HG02840 (cell line): ENCODE results near the gene NUP214.

Experiments
- ATAC-seq: cut with Tn5 transposase; IDR thresholded peaks from one replicate; pipeline ENCODE4 v1.9.1; 2021; ENCODE audit warnings: mild to moderate bottlenecking, moderate library complexity, moderate number of reproducible peaks; ENCODE audit not compliant: unreplicated experiment, low FRiP score

NUP214 gene

DNA sequence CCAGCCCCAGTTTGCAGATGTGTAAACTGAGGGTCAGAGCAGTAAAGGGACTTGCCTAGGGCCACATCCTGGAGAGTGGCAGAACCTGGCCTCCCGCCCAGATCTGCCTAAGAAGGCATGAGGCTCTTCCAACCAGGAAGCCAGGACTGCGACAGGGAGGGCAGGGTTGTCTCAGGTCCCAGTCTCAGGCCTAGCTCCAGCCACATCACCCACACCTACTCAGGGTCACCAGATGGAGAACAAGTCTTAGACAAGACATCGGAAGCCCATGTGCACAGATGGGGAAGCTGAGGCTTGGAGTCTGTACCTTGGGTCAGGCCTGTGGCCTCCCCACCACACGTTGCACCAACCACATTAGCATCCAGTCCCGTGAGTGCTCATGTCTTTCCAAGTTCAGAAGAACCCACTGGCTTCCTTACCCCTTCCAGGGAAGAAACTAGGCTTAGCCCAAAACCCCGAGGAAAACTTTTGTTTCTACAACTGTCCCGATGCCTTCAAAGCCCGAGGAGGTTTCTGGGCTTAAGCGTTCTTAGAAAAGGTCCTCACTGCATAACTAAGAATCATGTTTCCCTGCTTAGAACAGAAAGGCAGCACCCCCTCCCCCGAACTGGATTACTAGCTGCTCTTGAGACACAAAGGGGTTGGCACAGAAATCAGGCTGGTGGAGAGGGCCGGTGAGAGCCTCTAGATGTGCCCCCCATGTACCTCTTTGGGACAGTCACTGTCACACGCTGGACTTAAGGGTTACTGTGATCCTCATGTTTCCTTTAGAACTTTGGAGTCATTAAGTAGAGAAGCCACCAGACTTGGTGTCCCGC, 148.7 kb downstream of the NUP214 start:
- no peak for ATAC-seq

DNA sequence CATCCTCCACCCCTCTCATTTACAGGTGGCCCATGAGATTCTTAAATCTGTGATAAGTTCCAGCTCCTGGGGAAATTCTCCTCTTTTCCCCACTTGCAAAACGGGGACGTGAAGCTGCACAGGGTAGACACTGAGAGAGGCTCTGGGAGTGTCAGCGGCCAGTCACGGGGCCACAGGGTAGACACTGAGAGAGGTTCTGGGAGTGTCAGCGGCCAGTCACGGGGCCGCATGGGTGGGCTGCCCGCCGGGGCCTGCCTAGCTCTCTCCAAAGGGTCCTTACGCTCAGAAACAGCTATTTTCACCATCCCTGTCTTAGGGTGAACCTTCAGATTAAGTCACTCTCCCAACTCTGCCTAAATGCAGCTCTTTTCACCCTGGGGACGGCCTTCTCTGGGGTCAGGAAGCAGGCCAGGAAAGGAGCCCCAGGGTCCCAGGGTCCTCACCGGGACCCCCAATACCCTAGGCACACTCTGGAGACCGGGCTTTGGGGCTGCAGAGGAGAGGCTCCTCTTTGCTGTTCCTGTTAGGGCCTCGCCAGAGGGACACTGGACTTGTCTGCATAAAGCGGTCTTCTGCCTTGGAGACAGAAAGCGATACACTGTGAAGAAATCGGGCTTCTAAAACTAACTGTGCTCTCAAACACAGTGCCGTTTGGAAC, 149.4 kb downstream of the NUP214 start:
- ATAC-seq, result no peak

DNA sequence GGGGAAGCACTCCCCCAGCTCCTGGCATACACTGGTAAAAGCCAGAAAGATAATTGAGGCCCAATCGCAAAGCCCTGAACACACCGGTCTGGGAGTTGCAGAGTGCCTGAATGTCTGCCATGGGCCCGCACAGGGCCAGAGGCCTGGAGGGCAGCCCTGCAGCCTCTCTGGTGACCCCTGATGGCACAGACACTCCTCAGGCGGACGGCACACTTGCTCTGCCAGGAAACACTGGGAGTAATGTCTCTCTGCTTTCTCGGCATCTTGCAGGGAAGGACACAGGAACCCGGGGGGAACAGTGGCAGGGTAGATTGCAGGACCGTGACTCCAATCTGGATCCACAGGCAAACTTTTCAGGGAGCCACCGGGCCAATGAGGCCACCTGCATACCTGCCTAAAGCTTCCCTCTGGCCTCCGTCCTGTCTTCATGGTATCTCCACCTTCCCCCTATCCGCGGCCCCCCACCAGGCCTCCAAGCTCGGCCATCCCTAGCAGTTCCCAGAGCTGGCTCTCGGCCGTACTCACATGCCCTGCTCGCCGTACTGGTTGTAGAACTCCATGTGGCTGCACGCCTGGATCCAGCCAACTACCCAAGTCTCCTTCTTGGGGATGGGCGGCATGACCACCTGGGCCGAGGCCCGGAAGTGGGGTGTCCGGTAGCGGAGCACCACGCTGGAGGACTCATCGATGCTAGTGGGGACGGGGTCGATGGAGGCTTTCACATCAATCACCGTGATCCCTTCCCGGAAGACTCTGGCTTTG, 150.1 kb downstream of the NUP214 start:
- ATAC-seq, result no peak

DNA sequence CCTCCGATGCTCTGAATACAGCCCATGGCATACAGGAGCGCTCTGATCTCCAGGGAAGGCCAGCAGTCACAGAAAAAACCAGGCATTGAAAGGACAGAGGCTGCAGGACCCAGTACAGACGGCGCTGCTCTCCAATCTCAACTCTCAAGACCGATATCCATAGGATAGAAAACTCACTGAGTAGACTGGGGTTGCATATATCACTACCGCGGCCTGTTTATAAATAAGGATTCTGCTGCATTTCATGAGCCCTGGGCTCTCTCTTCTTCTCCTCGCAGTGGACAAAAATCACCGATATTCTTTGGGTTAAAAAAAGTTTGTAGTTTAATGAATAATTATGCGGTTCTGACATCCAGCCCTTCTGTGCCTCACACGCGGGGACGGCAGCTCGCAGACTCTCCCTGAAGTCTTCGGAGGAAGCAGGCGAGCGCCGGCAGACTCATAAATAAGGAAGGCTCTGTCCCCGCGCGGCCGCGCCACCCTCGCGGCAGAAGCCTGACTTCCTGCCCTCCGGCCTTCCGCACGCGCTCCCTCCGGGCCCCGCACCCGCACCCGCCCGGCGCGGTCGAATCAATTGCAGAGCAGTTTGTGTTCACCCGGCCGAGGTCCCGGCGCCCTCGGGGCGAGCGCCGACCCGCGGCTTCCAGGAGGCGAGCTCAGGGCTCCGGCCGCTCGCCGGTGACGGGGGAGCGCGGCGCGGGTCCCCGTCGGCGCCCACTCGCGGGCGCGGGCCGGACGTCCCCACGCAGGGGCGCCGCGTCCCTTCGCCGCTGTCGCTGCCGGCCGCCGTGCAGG, 150.9 kb downstream of the NUP214 start, which contains the start of gene FAM78A:
Gene FAM78A (minus strand): TSS at position 417 of the 795 bp plus-strand sequence. CDS start 331 bp downstream, at position 86.
- no peak for ATAC-seq

DNA sequence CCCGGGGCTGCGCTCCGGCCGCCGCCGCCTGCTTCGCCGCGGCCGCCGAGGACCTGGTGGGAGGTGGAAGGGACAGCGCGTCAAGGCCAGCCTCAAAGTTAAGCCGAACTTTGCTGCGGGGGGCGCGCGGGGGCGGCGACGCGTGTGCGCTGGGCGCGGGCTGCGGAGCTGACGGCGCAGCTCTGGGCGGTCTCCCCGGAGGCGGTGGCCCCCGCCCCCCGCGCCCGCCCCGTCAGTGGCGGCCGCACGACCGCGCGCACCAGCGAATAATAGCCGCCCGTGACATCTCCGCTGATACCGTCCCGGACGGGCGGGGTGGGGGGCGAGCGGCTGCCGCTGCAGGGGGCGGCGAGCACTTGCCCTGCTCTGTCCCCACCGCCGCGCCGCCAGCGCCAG, 151.5 kb downstream of the NUP214 start:
- no peak for ATAC-seq

DNA sequence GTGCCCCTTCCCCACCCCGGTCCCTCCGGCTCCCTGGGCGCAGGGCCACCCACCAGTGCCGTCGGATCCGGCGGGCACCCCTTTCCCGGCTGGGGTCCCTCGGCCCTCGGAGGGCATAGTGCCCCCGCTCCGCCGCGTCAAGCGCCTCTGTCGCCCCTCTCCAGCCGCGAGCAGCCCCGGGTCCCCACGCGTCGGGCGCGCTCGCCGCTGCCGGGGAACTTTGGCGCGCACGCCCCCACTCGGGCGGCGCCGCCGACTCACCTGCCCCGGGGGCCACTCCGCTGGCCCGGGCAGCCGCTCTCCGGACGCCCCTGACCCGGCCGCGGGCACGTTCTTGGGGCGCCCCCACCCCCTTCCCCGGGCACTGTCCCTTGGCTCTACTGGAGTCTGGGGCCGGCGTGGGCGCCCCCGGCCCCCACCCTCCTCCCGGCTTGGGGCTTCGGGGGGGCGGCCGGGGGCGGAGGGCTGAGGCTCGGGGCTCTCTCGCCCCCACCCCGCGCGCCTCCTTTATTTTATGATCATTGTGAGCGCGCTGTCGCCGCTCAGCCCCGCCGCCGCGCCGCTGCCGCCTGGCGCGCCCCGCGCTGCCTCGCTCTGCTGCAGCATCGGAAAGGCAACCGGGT, 152.0 kb downstream of the NUP214 start:
- no peak for ATAC-seq

DNA sequence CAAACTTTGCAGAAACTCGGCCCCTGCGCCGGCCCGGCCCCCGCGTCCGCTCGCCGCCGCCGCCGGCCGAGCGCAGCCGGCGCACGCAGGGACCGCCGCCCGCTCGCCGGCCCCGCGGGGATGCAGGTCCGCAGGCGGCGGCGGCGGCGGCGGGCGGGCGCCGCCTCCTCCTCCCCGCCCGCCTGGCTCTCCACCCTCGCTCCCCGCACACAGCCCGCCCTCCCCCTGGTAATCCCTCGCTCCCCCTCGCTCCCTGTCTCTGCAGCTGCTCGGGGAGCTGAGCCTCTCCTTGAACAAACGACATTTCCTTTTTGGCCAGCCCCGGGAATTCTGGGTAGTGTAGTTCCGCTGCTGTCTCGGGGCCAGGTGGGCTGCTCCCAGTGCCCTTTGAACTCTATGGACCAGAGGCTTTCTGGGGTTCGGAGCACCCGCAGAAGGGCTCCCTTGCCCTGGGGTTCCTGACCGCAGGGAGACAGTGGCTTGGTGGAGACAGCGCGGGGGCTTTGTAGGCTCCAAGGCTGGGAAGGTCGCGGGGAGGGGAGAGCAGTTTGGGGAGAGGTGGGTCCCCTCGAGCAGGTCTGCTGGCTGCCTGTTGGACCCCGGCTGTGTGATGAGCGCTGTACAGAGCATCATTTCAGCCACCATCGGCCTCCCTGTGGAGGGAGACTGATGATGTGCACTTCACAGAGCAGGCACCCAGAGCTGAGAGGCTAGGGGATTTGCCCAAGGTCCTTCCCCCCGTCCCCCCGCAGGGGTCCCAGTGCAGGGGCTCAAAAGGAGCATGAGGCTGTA, 152.7 kb downstream of the NUP214 start:
- ATAC-seq, result no peak

DNA sequence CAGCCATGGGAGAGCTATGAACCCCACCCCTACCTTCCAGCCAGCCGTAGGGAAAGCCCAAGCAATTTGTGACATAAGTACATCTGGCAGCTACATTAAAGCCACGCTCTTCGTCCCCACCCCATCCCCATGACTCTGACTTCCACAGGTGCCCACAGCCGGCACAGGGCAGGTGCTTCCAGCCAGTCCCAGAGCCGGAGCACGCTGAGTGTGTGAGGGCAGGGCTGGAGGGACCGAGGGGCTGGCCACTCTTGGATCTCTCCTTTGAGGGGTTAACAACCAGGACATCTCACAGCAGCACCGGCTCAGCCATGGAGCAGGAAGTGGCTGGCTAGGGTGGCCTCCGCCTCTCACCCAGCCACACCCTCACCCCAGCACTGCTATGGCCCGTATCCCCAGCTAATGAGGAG, 153.3 kb downstream of the NUP214 start:
- no peak for ATAC-seq

DNA sequence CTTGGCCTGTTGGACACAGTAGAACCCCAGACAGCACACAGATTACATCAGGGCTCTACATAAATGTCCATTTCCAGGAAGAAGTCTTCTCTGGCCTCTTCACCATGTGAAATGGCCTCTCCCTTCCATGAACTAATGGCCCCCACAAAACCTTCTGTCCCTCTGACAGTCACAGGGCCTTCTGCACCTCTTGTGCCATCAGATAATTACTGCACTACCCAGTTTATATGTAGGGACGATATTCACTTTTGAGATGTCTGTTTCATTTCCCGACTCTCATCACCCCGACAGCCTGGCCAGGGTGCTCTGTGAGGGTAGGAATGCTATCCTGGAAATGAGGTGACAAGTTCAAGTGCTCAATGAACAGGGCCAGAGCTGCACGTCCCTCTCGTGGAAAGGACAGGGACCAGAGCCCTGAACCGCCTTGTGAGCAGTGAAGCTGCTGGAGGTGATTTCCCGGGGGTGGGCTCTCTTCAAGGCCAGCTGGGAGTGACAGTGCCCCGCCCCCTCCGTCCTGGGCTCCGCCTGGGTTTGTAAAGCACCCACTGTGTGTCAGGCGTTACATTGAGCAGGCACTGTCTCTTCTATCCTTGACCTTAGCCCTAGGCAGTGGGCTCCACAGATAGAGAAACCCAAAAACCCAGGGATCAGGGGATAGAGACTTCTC, 153.9 kb downstream of the NUP214 start:
- ATAC-seq, result no peak

DNA sequence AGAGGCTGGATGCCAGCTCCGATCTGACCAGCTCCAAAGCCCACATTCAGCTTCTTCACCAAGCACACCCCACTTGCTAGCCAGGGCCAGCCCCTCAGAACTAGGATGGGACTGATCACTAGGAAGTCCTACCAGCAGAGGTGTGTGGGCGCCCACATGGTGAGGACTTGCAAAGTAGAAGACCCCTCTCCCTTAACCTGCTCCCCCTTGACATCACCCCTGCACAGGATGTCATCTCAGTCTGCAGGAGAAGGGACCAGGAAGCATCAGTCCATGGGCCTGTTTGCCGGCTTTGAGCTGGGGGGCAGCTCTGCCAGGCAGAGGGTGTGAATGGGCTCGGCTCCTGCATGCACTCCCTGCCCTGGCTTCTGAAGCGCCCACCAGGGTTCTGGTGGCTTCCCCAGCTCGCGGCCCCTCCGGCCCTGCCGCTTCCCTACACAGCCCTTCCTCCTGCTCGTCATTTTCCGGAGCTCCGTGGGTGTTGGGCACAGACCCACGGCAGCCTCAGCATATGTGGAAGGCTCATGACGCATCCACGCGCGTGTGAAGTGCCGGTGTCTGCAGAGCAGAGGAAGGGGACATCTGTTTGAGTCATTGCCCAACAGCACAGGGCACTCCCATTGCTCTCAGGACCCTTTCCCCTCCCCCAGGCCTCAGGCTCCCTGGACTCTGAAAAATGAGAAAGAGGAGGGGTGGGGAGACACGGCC, 154.6 kb downstream of the NUP214 start:
- ATAC-seq, result no peak

DNA sequence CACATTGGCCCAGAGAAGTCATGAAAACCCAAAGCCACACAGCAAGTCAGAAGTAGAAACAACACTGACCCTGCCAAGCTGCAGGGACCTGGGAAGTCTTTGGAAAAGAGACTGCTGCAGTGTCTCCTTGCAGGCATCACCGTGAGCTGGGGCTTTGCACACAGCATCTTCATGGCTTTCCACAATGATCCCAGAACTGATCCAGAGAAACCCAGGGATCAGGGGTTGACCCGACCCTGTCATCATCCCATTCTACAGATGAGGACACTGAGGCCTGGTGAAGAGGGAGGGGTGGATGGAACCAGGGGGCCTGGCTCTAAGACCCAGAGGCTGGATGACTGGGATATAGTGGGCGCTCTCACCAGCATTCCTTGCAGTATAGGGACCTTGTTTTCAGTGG, 155.3 kb downstream of the NUP214 start:
- no peak for ATAC-seq

DNA sequence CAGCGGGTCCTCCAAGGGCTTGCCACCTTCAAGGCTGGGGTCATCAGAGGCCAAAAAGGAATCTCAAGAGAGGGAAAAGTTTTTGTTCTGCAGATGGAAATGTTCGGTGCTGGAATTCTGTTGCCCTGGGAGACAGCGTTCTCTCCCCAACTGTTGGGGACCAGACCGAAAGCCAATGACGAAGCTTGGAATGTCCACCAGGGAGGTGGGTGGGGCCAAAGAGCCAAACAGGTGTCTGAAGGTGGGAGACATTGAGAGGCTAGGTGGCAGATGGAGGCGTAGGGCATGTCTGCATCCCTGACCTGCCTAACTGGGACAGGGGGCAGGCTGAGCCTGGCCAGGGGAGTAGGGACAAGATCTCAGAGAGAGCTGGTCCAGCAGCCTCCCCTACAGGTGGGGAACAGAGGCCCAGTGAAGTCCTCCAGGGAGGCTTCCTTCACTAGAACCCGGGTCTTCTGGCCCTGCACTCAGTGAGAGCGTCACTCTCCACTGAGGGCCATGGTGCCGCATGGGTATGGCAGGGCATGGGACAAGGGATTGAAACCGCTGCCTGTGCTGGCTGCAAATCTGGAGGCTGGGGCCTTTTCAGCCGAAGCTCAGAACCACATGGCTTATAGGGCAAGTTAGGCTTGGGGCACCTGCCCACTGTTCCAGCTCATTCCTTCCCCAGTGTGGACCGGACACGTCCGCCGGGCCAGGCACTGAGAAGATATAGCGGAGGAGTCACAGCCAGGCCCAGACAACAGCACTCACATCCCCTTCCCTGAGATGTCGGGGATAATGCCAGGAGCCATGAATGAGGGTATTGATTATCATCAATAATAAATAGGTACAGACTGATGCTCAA, 156.0 kb downstream of the NUP214 start:
- no peak for ATAC-seq

DNA sequence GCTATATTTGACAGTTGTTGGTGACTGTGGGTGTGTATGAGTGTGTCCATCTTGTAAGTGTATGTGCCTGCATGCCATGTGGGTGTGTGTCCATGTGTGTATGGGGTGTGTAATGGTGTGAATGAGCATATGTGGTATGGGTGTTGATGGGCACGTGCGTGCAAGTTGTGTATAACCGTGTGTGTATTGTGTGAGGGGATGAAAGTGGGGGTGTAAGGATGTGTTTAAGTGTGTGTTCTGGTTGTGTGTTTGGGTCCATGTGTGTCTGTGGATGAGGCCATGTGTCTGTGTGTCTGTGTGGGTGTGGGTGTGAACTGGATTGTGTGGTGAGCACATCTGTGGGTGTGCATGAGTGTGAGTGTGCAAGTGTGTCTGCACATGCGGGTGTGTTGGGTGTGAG, 156.8 kb downstream of the NUP214 start:
- no peak for ATAC-seq

DNA sequence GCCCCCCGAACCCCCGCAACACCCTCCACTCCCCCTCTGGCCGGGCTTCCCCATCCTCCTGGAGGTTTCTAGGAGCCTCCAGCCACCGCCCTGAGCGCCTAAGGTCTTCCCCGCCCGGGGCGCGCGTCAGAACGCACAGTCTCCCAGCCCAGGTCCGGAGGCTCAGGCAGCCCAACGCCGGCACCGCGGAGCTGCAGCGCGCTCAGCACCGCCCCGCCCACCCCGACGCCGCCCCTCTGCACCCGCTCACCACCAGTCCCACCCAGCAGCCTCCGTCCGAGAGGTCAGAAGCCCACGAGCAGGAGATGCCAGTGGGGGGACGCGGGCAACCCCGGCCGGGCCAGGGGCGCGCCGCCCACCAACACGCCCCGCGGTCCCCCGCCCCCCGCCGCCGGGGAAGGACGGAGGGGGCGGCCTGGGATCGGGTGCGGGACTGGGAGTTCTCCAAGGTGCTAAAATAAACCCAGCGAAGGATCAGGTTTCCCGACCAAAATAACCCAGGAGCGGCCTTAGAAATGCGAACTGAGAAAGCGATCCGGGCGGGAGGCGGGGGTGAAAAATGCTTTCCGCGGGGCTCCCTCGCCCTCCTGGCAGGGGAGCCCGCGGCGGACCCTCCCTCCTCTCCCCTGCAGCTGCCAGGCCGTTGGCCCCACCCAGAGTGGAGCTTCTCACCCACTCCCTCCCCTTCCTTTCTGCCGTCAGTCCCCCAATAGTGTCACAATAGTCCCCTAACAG, 157.5 kb downstream of the NUP214 start:
- no peak for ATAC-seq
